SK-N-SH (cell line): Measurements from ENCODE around the gene CRELD2. TPM values are rescaled to one million over a fixed set of nuclear protein-coding genes. Genes with fewer than 3 reads are reported as not detected.

Source experiments
- CTCF ChIA-PET: fragments of 300-600, 350-600 bp; formaldehyde crosslinking; extraction: SDS; loops from one replicate; lab custom pipeline; 2021; lab: Yijun Ruan, JAX
- POLR2A ChIA-PET: fragments of 350-600 bp; sonication (Branson Sonifier 250); formaldehyde crosslinking; extraction: SDS; loops from one replicate; lab custom pipeline; 2020; ENCODE audit warnings: antibody characterized with exemption, inconsistent platforms; lab: Yijun Ruan, JAX
- DNase-seq: peaks from one replicate; pipeline ENCODE4 v3.0.0; 2012
- H2AFZ ChIP-seq: fragments of 200-600 bp; sonication (generic); 2 replicates; pipeline ENCODE4 v1.8.1; 2016; ENCODE audit warnings: antibody characterized with exemption, mild to moderate bottlenecking, low read depth
- H3F3A ChIP-seq: fragments of 200-600 bp; sonication (generic); replicated peaks from 2 replicates; pipeline ENCODE3; 2016; ENCODE audit warnings: antibody characterized with exemption, mild to moderate bottlenecking; ENCODE audit not compliant: insufficient read depth
- H3K27ac ChIP-seq, 2 experiments: fragments of 200-500 bp in 1 of 2; fragments of 200-600 bp in 1 of 2; sonication (Bioruptor generic) in 1 of 2; sonication (generic), shearing (Covaris generic) in 1 of 2; 2 replicates each; pipeline versions ENCODE4 v1.5.1 to v1.6.1; 2014 to 2016; ENCODE audit warnings: low read depth in 2 of 2, inconsistent platforms in 1 of 2, low read length in 1 of 2, mild to moderate bottlenecking in 1 of 2, mixed read lengths in 1 of 2
- H3K27me3 ChIP-seq: fragments of 200-600 bp; sonication (generic), shearing (Covaris generic); 2 replicates; pipeline ENCODE4 v1.6.1; 2016; ENCODE audit warnings: mixed run types; ENCODE audit not compliant: insufficient read depth
- H3K36me3 ChIP-seq, 2 experiments: fragments of 200-500 bp in 1 of 2; fragments of 200-600 bp in 1 of 2; sonication (Bioruptor generic) in 1 of 2; sonication (generic) in 1 of 2; replicated peaks in 1 of 2; 2 replicates each; pipeline versions ENCODE3 to v1.5.1; 2014 to 2016; ENCODE audit warnings: low read length in 1 of 2, mild to moderate bottlenecking in 1 of 2; ENCODE audit not compliant: insufficient read depth in 2 of 2, control insufficient read depth in 1 of 2
- H3K4me1 ChIP-seq, 2 experiments: fragments of 200-500 bp in 1 of 2; fragments of 200-600 bp in 1 of 2; sonication (Bioruptor generic) in 1 of 2; sonication (generic), shearing (Covaris generic) in 1 of 2; 2 replicates each; pipeline versions ENCODE4 v1.5.1 to v1.6.1; 2014 to 2016; ENCODE audit warnings: low read depth in 1 of 2, low read length in 1 of 2, mixed run types in 1 of 2; ENCODE audit not compliant: insufficient read depth in 2 of 2, control insufficient read depth in 1 of 2
- H3K4me2 ChIP-seq: fragments of 200-600 bp; sonication (generic), shearing (Covaris generic); 2 replicates; pipeline ENCODE4 v1.6.1; 2017; ENCODE audit warnings: mixed run types
- H3K4me3 ChIP-seq, 2 experiments: fragments of 200-500 bp in 1 of 2; fragments of 200-600 bp in 1 of 2; sonication (Bioruptor generic) in 1 of 2; sonication (generic), shearing (Covaris generic) in 1 of 2; 2 replicates each; pipeline versions ENCODE4 v1.5.1 to v1.8.1; 2014 to 2016; ENCODE audit warnings: low read depth in 2 of 2, inconsistent platforms in 1 of 2, low read length in 1 of 2, mild to moderate bottlenecking in 1 of 2, mixed read lengths in 1 of 2, moderate library complexity in 1 of 2
- H3K79me2 ChIP-seq: fragments of 200-600 bp; sonication (generic); 2 replicates; pipeline ENCODE4 v1.8.1; 2017; ENCODE audit warnings: mild to moderate bottlenecking; ENCODE audit not compliant: insufficient read depth
- H3K9ac ChIP-seq: fragments of 200-600 bp; sonication (generic); 2 replicates; pipeline ENCODE4 v1.6.1; 2017; ENCODE audit warnings: mixed run types
- H3K9me2 ChIP-seq: fragments of 200-600 bp; sonication (generic); 2 replicates; pipeline ENCODE4 v1.6.1; 2017; ENCODE audit warnings: mixed run types
- H3K9me3 ChIP-seq: fragments of 200-600 bp; sonication (generic); 2 replicates; pipeline ENCODE4 v1.6.1; 2017; ENCODE audit warnings: mixed run types, mild to moderate bottlenecking, moderate library complexity
- H4K20me1 ChIP-seq: fragments of 200-600 bp; sonication (generic); 2 replicates; pipeline ENCODE4 v1.6.1; 2017; ENCODE audit warnings: mild to moderate bottlenecking, mixed run types; ENCODE audit not compliant: insufficient read depth
- CHD2 ChIP-seq: fragments of 150-350 bp; IDR thresholded peaks from 2 replicates; pipeline ENCODE4 v1.6.1; 2018; ENCODE audit warnings: low read length; ENCODE audit not compliant: partially characterized antibody
- ELF1 ChIP-seq: IDR thresholded peaks from 2 replicates; pipeline ENCODE4 v1.4.0; 2012
- FOSL2 ChIP-seq: IDR thresholded peaks from 2 replicates; pipeline ENCODE4 v1.4.0; 2012; ENCODE audit warnings: low read depth, mild to moderate bottlenecking, moderate library complexity, borderline replicate concordance
- GABPA ChIP-seq: IDR thresholded peaks from 2 replicates; pipeline ENCODE4 v1.4.0; 2012; ENCODE audit warnings: low read depth, mild to moderate bottlenecking
- GATA2 ChIP-seq: sonication (generic); formaldehyde crosslinking; IDR thresholded peaks from 2 replicates; pipeline ENCODE4 v1.5.0; 2020; ENCODE audit warnings: mild to moderate bottlenecking, missing genetic modification reagents
- IRF3 ChIP-seq: fragments of 150-350 bp; IDR thresholded peaks from 2 replicates; pipeline ENCODE4 v1.6.1; 2016; ENCODE audit warnings: mild to moderate bottlenecking, low read depth, low read length
- MEF2A ChIP-seq: IDR thresholded peaks from 2 replicates; pipeline ENCODE4 v1.4.0; 2012; ENCODE audit warnings: low read depth, borderline replicate concordance
- NFIC ChIP-seq: IDR thresholded peaks from 2 replicates; pipeline ENCODE4 v1.4.0; 2012; ENCODE audit warnings: borderline replicate concordance
- PBX3 ChIP-seq: IDR thresholded peaks from 2 replicates; pipeline ENCODE4; 2012
- POLR2AphosphoS5 ChIP-seq: IDR thresholded peaks from 2 replicates; pipeline ENCODE4 v1.6.1; 2012; ENCODE audit warnings: low read depth, low read length
- RCOR1 ChIP-seq: fragments of 150-350 bp; IDR thresholded peaks from 2 replicates; pipeline ENCODE4 v1.6.1; 2017; ENCODE audit warnings: antibody characterized with exemption, low read length
- REST ChIP-seq: IDR thresholded peaks from 2 replicates; pipeline ENCODE4 v1.6.1; 2012; ENCODE audit warnings: mild to moderate bottlenecking, low read depth, low read length, moderate library complexity
- RFX5 ChIP-seq: IDR thresholded peaks from 2 replicates; pipeline ENCODE4 v1.6.1; 2012; ENCODE audit warnings: mild to moderate bottlenecking, improper control_type of control experiment, low read length
- SIN3A ChIP-seq: IDR thresholded peaks from 2 replicates; pipeline ENCODE4 v1.6.1; 2012; ENCODE audit warnings: low read depth, mild to moderate bottlenecking, low read length, moderate library complexity, borderline replicate concordance
- TCF12 ChIP-seq: IDR thresholded peaks from 2 replicates; pipeline ENCODE4 v1.4.0; 2012
- WGBS: methylation state at CpG from one replicate; pipeline ENCODE4 v1.1.6; 2017; ENCODE audit warnings: low lambda C conversion rate; 5-methylcytosine and 5-hydroxymethylcytosine counted together
- polyA plus RNA-seq, 3 experiments: library from polyadenylated mRNA; depleted of rRNA; stranded (reverse); fragments of >200 nt; gene quantifications; 2 replicates each; pipeline ENCODE4 v1.2.3, GENCODE V29; 2012

CRELD2 gene
- polyA plus RNA-seq, 1 of the 3 experiments (the other 2 are of a cell fraction), result 113 TPM

GRCh38 chr22:49877642-49878041, 40.8 kb upstream of the CRELD2 start:
- no peaks in the 10 kb centered on the region for H3F3A ChIP-seq
- TF ChIP-seq IRF3 (no peak), MEF2A (no peak), SIN3A (no peak), REST (no peak), GABPA (no peak), GATA2 (CRISPR knock-in tag) (no peak), PBX3 (no peak)
- DNase-seq, result no peak
- H3K9me2 ChIP-seq, result no peaks in the 10 kb centered on the region
- H4K20me1 ChIP-seq, result peaks cover 58% of the 10 kb centered on the region
- no peak overlapping the region for H3K4me2 ChIP-seq
- no peaks in the 10 kb centered on the region; a peak in 1 of 4 replicates for H3K4me1 ChIP-seq
- WGBS, result 93% methylated on average over 7 of the region's 7 CpGs
- H3K27ac ChIP-seq, result no peak overlapping the region
- peaks cover 96% of the 10 kb centered on the region for H3K79me2 ChIP-seq
- no peak overlapping the region for H3K9ac ChIP-seq
- no peak overlapping the region; a peak in 1 of 4 replicates for H3K4me3 ChIP-seq
- peaks cover 0 to 20% of the 10 kb centered on the region in 2 experiments for H3K36me3 ChIP-seq
- ChIA-PET POLR2A (no interaction called here), CTCF (interaction anchor here (0.8 to 1.1 kb wide), 2 partner anchors 14 to 183 kb away, joined by 3 read pairs; no protein-coding TSS in a partner anchor)
- H2AFZ ChIP-seq, result no peak overlapping the region
- H3K27me3 ChIP-seq, result no peaks in the 10 kb centered on the region
- no peaks in the 10 kb centered on the region for H3K9me3 ChIP-seq

- no peak overlapping the region for H3K4me2 ChIP-seq
- H3K9ac ChIP-seq, result no peak overlapping the region
- POLR2A ChIA-PET, result no interaction called here
- 90% methylated on average over 8 of the region's 8 CpGs for WGBS
- TF ChIP-seq POLR2AphosphoS5 (no peak), GATA2 (CRISPR knock-in tag) (no peak), FOSL2 (no peak), IRF3 (no peak), MEF2A (no peak), GABPA (no peak), RFX5 (no peak), TCF12 (no peak), NFIC (no peak), CHD2 (no peak), ELF1 (no peak), RCOR1 (no peak)
- no peak for DNase-seq
- no peak overlapping the region for H3K4me3 ChIP-seq
- CTCF ChIA-PET, result no interaction called here
- no peaks in the 10 kb centered on the region; a peak in 1 of 4 replicates for H3K4me1 ChIP-seq
- no peaks in the 10 kb centered on the region for H3F3A ChIP-seq
- H4K20me1 ChIP-seq, result peaks cover 56% of the 10 kb centered on the region
- peaks cover 0 to 20% of the 10 kb centered on the region in 2 experiments for H3K36me3 ChIP-seq
- H3K27ac ChIP-seq, result no peak overlapping the region
- H3K9me3 ChIP-seq, result no peaks in the 10 kb centered on the region
- no peaks in the 10 kb centered on the region for H3K27me3 ChIP-seq
- H3K9me2 ChIP-seq, result no peaks in the 10 kb centered on the region
- H2AFZ ChIP-seq, result no peak overlapping the region
- H3K79me2 ChIP-seq, result peaks cover 95% of the 10 kb centered on the region
Observed at GRCh38 chr22:49878206-49878605, 40.2 kb upstream of the CRELD2 start.
